ENCODE measurements around the gene TPM4. TPM values are rescaled to one million over a fixed set of nuclear protein-coding genes. Genes with fewer than 3 reads are reported as not detected.
A peak's percentile ranks its signal among the peaks of the same experiment; 100 is the strongest.
"Not testable (repeated sequence)": the region's sequence is repeated elsewhere in the genome, so short reads cannot be mapped to it uniquely, and the experiment has no call there.

TPM4 gene
- total RNA-seq, 2 experiments from 2014 or later = 240 to 254 TPM

- H3K4me3 Mint-ChIP-seq = no peak overlapping the region
These were observed 12.9 kb downstream of the TPM4 start for GRCh38 chr19:16089010-16089846.

DNA sequence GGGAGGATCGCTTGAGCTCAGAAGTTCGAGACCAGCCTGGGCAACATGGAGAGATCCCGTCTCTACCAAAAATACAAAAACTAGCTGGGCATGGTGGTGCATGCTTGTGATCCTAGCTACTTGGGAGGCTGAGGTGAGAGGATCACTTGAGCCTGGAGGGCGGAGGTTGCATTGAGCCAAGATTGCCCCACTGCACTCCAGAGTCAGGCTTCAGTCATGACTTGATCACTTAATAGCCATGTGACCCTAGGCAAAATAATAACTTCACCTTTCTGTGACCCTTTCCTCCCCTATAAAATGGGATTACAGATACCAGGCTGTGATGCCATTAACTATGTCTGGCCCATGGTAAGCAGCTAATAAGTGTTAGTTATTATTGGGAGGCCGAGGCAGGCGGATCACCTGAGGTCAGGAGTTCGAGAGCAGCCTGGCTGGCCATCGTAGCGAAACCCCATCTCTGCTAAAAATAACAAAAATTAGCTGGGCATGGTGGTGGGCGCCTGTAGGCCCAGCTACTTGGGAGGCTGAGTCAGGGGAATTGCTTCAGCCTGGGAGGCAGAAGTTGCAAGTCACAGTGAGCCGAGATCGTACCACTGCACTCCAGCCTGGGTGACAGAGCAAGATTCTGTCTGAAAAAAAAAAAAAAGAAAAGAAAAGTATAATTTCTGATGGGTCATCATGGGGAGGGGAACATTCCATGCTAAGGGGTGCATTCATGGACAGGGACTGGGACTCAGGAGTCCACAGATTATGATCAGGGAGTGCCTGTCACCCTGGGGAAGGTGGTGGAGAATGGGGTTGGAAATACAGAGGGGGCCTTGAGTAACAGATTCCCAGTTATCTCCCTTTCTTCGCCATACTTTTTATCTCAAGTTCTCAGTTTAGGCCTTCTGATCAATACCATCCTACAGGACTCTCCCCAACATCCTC is 15.5 kb downstream of the TPM4 start:
- Mint-ChIP-seq H3K9me3 (no peaks in the 10 kb centered on the region), H3K36me3 (ENCODE audit: low read depth) (peaks cover 76% of the 10 kb centered on the region), H3K27ac (peak overlapping the region; percentile 68), H3K4me3 (no peak overlapping the region), H3K27me3 (ENCODE audit: low read depth) (no peaks in the 10 kb centered on the region), H3K4me1 (ENCODE audit: low read depth) (peaks cover 27% of the 10 kb centered on the region)
- CTCF ChIA-PET = interaction anchor here (0.7 kb wide), 1 partner anchor 200 kb away, joined by 3 read pairs; no protein-coding TSS in a partner anchor
- no peak for DNase-seq
- intact Hi-C loops (cut with micrococcal nuclease) = no loop called here

More at GRCh38 chr19:16089010-16089846, 12.9 kb downstream of the TPM4 start:
- no peak for DNase-seq
- CTCF ChIA-PET = interaction anchor here (1.0 to 1.2 kb wide), 3 partner anchors 23 to 27 kb away, joined by 3 to 4 read pairs (median 4); no protein-coding TSS in a partner anchor
- intact Hi-C loops (cut with micrococcal nuclease) = no loop called here
- Mint-ChIP-seq H3K4me1 (ENCODE audit: low read depth) (peaks cover 33% of the 10 kb centered on the region), H3K27me3 (ENCODE audit: low read depth) (no peaks in the 10 kb centered on the region), H3K27ac (peak overlapping the region; percentile 30), H3K9me3 (no peaks in the 10 kb centered on the region), H3K36me3 (ENCODE audit: low read depth) (peaks cover 76% of the 10 kb centered on the region)

- H3K27ac Mint-ChIP-seq = peak overlapping the region; percentile 74
- no peaks in the 10 kb centered on the region for H3K27me3 Mint-ChIP-seq (ENCODE audit: low read depth)
- H3K4me3 Mint-ChIP-seq = no peak overlapping the region
- no peak for DNase-seq
- no peaks in the 10 kb centered on the region for H3K9me3 Mint-ChIP-seq
- CTCF ChIA-PET = interaction anchor here (0.7 to 2.4 kb wide), 6 partner anchors 9 to 53 kb away, joined by 3 to 14 read pairs (median 4); no protein-coding TSS in a partner anchor
- peaks cover 28% of the 10 kb centered on the region for H3K4me1 Mint-ChIP-seq (ENCODE audit: low read depth)
- intact Hi-C loops (cut with micrococcal nuclease) = no loop called here
- peaks cover 75% of the 10 kb centered on the region for H3K36me3 Mint-ChIP-seq (ENCODE audit: low read depth)
These were observed 18.2 kb downstream of the TPM4 start for GRCh38 chr19:16094360-16095070.

DNA sequence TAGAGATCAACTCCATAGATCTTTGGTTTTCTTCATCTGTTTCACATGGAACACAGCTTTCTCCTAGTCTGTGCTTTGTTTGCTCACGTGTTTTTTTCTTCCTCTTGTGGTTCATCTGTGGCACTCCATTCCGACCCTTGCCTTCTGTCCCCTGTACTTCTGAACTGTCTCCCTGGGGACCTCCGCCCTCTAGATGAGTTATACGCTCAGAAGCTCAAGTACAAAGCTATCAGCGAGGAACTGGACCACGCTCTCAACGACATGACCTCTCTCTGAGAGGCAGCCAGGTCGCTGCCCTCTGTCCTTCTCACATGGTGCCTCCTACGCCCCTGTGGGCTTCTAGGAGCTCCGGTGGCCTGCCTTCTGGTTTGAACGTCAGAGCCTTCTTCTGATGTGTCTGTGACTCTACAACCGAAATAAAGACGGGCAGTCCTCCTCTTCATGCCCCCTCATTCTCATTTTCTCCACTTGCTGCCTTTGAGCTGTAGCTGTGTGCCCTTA is 18.8 kb downstream of the TPM4 start:
- no peak for DNase-seq
- Mint-ChIP-seq H3K9me3 (no peaks in the 10 kb centered on the region), H3K4me1 (ENCODE audit: low read depth) (peaks cover 28% of the 10 kb centered on the region), H3K27me3 (ENCODE audit: low read depth) (no peaks in the 10 kb centered on the region), H3K36me3 (ENCODE audit: low read depth) (peaks cover 75% of the 10 kb centered on the region), H3K27ac (peak overlapping the region; percentile 74), H3K4me3 (no peak overlapping the region)
- CTCF ChIA-PET = interaction anchor here (0.7 to 2.4 kb wide), 9 partner anchors 9 to 90 kb away, joined by 3 to 14 read pairs (median 4); partner anchors contain the start of genes FAM32A and RAB8A
- intact Hi-C loops (cut with micrococcal nuclease) = no loop called here

GRCh38 chr19:16096280-16096855 is 20.1 kb downstream of the TPM4 start:
- peaks cover 28% of the 10 kb centered on the region for H3K4me1 Mint-ChIP-seq (ENCODE audit: low read depth)
- H3K36me3 Mint-ChIP-seq (ENCODE audit: low read depth) = peaks cover 73% of the 10 kb centered on the region
- CTCF ChIA-PET = interaction anchor here (0.6 to 2.4 kb wide), 6 partner anchors 11 to 96 kb away, joined by 3 to 14 read pairs (median 6); partner anchors contain the start of gene RAB8A
- no peaks in the 10 kb centered on the region for H3K9me3 Mint-ChIP-seq
- no peak overlapping the region for H3K4me3 Mint-ChIP-seq
- DNase-seq = no peak
- intact Hi-C loops (cut with micrococcal nuclease) = no loop called here
- H3K27ac Mint-ChIP-seq = peak overlapping the region; percentile 50
- no peaks in the 10 kb centered on the region for H3K27me3 Mint-ChIP-seq (ENCODE audit: low read depth)

DNA sequence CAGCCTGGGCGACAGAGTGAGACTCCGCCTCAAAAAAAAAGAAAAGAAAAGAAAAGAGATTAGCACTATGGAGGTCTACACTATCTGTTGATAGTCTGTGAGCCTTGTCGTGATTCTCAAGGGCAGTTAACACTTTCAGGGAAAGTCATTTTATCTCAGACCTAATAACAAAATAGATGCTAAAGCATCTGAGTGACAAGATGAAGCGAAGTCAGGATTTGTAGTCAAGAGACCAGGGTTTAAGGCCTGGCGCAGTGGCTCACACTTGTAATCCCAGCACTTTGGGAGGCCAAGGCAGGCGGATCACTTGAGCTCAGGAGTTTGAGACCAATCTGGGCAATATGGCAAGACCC is 22.1 kb downstream of the TPM4 start:
- no peak overlapping the region for H3K4me3 Mint-ChIP-seq
- H3K27ac Mint-ChIP-seq = no peak overlapping the region
- intact Hi-C loops (cut with micrococcal nuclease) = no loop called here
- CTCF ChIA-PET = interaction anchor here (1.1 to 1.4 kb wide), 2 partner anchors 57 to 88 kb away, joined by 3 to 5 read pairs; no protein-coding TSS in a partner anchor
- no peaks in the 10 kb centered on the region for H3K27me3 Mint-ChIP-seq (ENCODE audit: low read depth)
- no peak for DNase-seq
- peaks cover 64% of the 10 kb centered on the region for H3K36me3 Mint-ChIP-seq (ENCODE audit: low read depth)
- no peaks in the 10 kb centered on the region for H3K9me3 Mint-ChIP-seq
- H3K4me1 Mint-ChIP-seq (ENCODE audit: low read depth) = peaks cover 27% of the 10 kb centered on the region

DNA sequence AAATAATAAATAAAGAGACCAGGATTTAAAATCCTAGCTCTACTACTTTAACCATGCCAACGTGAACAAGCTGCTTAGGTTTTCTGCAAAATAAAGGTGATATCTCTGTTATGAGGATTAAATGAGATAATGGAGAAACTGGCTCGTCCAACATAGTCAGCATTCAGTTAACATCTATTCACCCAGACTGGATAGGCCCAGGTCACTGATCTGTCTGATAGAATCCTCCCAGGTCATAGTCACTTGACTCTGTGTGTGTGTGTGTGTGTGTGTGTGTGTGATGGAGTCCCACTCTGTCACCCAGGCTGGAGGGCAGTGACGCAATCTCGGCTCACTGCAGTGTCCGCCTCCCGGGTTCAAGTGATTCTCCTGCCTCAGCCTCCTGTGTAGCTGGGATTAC is 22.5 kb downstream of the TPM4 start:
- Mint-ChIP-seq H3K9me3 (no peaks in the 10 kb centered on the region), H3K36me3 (ENCODE audit: low read depth) (peaks cover 60% of the 10 kb centered on the region), H3K27ac (no peak overlapping the region), H3K4me3 (no peak overlapping the region), H3K27me3 (ENCODE audit: low read depth) (no peaks in the 10 kb centered on the region), H3K4me1 (ENCODE audit: low read depth) (peaks cover 24% of the 10 kb centered on the region)
- intact Hi-C loops (cut with micrococcal nuclease) = no loop called here
- DNase-seq = no peak
- CTCF ChIA-PET = interaction anchor here (1.1 to 1.4 kb wide), 2 partner anchors 57 to 87 kb away, joined by 3 to 5 read pairs; no protein-coding TSS in a partner anchor

DNA sequence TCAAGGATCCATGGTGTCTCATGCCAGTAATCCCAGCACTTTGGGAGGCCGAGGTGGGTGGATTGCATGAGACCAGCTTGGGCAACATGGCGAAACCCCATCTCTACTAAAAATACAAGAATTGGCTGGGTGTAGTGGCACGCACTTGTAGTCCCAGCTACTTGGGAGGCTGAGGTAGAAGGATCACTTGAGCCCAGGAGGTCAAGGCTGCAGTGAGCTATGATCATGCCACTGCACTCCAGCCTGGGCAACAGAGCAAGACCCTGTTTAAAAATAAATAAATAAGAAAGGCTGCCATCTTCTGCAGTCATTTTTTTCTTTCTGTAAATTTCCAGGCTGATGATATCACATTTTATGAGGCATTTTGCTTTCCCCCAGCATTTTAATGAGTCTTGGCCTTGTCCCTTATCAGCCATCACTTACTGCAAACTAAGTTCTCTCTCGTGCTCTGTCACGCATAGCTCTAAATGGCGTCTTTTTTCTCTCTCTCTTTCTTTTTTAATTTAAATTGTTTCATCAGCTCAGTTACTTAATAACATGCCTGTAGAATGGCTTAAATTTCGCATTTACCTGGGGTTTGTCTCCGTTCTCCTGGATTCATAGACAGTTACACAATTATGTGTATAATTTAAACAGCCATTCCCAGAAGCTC is 23.1 kb downstream of the TPM4 start:
- Mint-ChIP-seq H3K4me1 (ENCODE audit: low read depth) (peaks cover 21% of the 10 kb centered on the region), H3K36me3 (ENCODE audit: low read depth) (peaks cover 56% of the 10 kb centered on the region)
- H3K27me3 Mint-ChIP-seq (ENCODE audit: low read depth); DNase-seq; intact Hi-C loops (cut with micrococcal nuclease); H3K4me3 Mint-ChIP-seq; H3K9me3 Mint-ChIP-seq; H3K27ac Mint-ChIP-seq: not testable (repeated sequence)
- CTCF ChIA-PET = interaction anchor here (0.9 to 1.4 kb wide), 3 partner anchors 58 to 86 kb away, joined by 3 to 5 read pairs (median 3); no protein-coding TSS in a partner anchor

DNA sequence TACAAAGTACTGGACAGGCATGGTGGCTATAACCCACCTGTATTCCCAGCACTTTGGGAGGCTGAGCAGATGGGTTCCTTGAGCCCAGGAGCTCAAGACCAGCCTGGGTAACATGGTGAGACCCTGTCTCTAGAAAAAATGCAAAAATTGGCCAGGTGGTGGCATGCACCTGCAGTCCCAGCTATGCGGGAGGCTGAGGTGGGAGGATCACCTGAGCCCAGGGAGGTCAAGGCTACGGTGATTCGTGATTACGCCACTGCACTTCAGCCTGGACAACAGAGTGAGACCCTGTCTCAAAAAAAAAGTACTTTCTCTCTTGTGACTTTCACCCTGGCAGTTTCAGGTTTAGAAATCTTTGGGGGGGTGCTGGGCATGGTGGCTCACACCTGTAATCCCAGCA is 24.2 kb downstream of the TPM4 start:
- H3K9me3 Mint-ChIP-seq = no peaks in the 10 kb centered on the region
- H3K27me3 Mint-ChIP-seq (ENCODE audit: low read depth) = no peaks in the 10 kb centered on the region
- peaks cover 45% of the 10 kb centered on the region for H3K36me3 Mint-ChIP-seq (ENCODE audit: low read depth)
- CTCF ChIA-PET = no interaction called here
- no peak overlapping the region for H3K4me3 Mint-ChIP-seq
- no peak overlapping the region for H3K27ac Mint-ChIP-seq
- intact Hi-C loops (cut with micrococcal nuclease) = no loop called here
- H3K4me1 Mint-ChIP-seq (ENCODE audit: low read depth) = peaks cover 10% of the 10 kb centered on the region
- DNase-seq = no peak

GRCh38 chr19:16104722-16105121 is 28.4 kb downstream of the TPM4 start:
- intact Hi-C loops (cut with micrococcal nuclease) = no loop called here
- Mint-ChIP-seq H3K4me3 (no peak overlapping the region), H3K27ac (no peak overlapping the region), H3K36me3 (ENCODE audit: low read depth) (peaks cover 15% of the 10 kb centered on the region), H3K9me3 (no peaks in the 10 kb centered on the region), H3K27me3 (ENCODE audit: low read depth) (no peaks in the 10 kb centered on the region), H3K4me1 (ENCODE audit: low read depth) (no peaks in the 10 kb centered on the region)
- CTCF ChIA-PET = interaction anchor here (0.6 kb wide), 1 partner anchor 77 kb away, joined by 4 read pairs; no protein-coding TSS in a partner anchor
- DNase-seq = no peak

DNA sequence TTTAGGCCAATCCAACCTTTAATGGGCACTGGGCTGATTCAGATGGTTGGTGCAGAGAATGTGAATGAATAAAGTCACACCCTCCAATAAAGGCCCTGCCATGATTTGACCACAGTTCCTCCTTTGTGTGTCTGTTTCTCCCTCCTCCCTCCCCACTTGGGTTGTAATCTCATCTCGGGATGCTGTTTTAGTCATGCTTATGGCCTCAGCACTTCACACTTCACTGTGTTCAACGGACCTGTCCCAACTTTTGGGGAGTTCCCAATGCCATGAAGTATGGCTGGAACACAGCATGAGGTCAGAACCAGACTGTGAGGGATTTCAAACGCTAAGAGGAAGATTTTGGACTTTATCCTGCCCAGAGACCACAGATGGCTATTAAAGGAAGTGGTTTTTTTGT is 29.8 kb downstream of the TPM4 start:
- no peaks in the 10 kb centered on the region for H3K27me3 Mint-ChIP-seq (ENCODE audit: low read depth)
- no peaks in the 10 kb centered on the region for H3K9me3 Mint-ChIP-seq
- H3K4me3 Mint-ChIP-seq = no peak overlapping the region
- intact Hi-C loops (cut with micrococcal nuclease) = no loop called here
- DNase-seq = no peak
- CTCF ChIA-PET = interaction anchor here (1.3 kb wide), 1 partner anchor 45 kb away, joined by 4 read pairs; no protein-coding TSS in a partner anchor
- peaks cover 3% of the 10 kb centered on the region for H3K4me1 Mint-ChIP-seq (ENCODE audit: low read depth)
- H3K36me3 Mint-ChIP-seq (ENCODE audit: low read depth) = peaks cover 11% of the 10 kb centered on the region
- no peak overlapping the region for H3K27ac Mint-ChIP-seq
